22Rv1 (cell line): Measurements from ENCODE around the gene PPM1L.

Experiments used
- H3K27ac ChIP-seq: fragments of 450-650 bp; 2 replicates; pipeline ENCODE4 v1.5.1; 2017
- ZFX ChIP-seq: fragments of 450-650 bp; IDR thresholded peaks from 2 replicates; pipeline ENCODE4 v1.6.1; 2017; ENCODE audit warnings: antibody characterized with exemption, borderline replicate concordance
- TF ChIP-seq, protein P1 (sequence below): fragments of 450-650 bp; IDR thresholded peaks from 2 replicates; pipeline ENCODE4 v1.5.1; 2017; ENCODE audit warnings: mild to moderate bottlenecking

PPM1L gene

DNA sequence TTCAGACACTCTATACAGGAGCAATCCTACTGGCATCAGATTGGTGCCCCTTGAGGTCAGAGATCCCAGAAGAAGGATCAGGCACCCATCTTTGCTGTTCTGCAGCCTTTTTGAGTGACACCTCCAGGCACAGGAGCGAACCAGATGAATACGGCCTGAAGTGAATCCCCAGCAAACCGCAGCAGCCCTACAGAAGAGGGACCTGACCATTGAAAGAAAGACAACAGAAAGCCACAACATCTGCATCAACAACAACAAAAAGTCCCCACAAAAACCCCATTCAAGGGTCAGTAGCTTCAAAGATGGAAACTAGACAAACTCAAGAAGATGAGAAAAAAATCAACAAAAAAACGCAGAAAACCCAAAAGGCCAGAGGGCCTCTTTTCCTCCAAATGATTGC lies 130.4 kb downstream of the PPM1L start:
- no peak overlapping the region for H3K27ac ChIP-seq
- TF ChIP-seq, protein P1, sequence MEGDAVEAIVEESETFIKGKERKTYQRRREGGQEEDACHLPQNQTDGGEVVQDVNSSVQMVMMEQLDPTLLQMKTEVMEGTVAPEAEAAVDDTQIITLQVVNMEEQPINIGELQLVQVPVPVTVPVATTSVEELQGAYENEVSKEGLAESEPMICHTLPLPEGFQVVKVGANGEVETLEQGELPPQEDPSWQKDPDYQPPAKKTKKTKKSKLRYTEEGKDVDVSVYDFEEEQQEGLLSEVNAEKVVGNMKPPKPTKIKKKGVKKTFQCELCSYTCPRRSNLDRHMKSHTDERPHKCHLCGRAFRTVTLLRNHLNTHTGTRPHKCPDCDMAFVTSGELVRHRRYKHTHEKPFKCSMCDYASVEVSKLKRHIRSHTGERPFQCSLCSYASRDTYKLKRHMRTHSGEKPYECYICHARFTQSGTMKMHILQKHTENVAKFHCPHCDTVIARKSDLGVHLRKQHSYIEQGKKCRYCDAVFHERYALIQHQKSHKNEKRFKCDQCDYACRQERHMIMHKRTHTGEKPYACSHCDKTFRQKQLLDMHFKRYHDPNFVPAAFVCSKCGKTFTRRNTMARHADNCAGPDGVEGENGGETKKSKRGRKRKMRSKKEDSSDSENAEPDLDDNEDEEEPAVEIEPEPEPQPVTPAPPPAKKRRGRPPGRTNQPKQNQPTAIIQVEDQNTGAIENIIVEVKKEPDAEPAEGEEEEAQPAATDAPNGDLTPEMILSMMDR: no peak
- no peak for TF ChIP-seq ZFX

DNA sequence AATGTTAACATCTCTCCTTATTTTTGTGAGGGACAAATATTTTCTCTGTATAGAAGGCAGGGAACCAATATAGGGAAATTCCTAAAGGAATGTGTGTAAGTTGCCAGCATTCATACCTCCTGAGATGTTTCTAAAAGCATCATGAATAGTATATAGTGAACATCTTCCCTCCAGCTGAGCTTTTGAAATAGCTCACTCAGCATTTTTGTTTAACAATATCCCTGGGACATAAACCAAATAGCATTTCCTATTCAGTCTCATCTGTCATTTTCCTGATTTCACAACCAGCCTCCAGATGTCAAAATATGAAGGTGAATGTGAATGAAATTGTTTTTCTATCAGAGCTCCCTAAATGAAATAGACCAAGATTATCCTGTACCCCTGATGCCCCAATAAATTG lies 137.2 kb downstream of the PPM1L start:
- TF ChIP-seq, protein P1: no peak
- TF ChIP-seq ZFX: no peak
- H3K27ac ChIP-seq: no peak overlapping the region

DNA sequence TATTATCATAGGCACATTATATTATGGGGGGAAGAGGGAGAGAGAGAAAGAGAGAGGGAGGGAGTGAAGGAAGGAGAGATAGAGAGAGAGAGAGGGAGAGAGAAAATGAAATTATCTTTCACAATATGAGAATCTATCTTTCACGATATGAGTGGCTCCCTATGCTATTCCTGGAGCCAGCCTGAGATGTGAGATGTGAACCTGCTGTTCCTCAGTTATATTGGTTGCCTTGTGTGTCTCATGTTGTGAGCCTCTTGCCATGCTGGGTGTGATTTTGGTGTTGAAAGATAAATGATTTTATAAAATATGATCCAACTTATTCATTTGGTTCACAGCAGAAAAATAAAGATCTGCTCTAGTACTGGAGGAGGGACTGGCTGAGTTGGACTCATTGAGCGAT lies 148.7 kb downstream of the PPM1L start:
- H3K27ac ChIP-seq: no peak overlapping the region
- TF ChIP-seq, protein P1: no peak
- no peak for TF ChIP-seq ZFX

DNA sequence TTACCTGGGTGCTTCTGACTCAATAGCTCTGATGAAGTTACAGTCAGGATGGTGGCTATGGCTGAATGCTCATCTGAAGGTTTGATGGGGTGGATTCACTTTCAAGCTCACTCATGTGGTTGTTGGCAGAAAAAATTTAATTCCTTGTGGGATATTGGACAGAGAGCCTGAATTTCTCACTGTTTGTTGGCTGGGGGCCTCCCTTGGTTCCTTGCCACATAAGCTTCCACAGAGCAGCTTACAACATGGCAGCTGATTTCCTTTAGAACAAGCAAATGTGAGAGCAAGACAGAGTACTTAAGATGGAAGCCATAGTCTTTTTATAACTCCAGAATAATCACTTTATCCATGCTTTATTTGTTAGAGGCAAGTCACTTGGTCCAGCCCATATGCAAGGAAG lies 150.6 kb downstream of the PPM1L start:
- no peak overlapping the region for H3K27ac ChIP-seq
- TF ChIP-seq, protein P1: no peak
- TF ChIP-seq ZFX: no peak

DNA sequence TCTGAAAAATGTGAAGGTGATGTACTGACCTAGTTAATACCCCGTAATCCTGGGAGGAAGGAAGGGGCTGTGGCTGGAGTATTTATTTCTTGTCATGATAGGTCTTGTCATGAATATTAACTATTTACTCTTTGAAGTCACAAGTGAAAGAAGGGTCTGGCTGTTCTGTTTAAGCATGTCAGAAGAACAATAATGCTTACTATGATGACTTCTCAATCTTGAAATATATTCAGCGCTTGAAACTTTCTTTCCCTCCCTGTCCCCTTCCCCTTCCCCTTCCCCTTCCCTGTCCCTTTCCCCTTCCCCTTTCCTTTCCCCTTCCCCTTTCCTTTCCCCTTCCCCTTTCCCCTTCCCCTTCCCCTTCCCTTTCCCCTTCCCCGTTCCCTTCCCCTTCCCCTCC lies 153.9 kb downstream of the PPM1L start:
- H3K27ac ChIP-seq: no peak overlapping the region
- no peak for TF ChIP-seq ZFX
- TF ChIP-seq, protein P1: no peak

DNA sequence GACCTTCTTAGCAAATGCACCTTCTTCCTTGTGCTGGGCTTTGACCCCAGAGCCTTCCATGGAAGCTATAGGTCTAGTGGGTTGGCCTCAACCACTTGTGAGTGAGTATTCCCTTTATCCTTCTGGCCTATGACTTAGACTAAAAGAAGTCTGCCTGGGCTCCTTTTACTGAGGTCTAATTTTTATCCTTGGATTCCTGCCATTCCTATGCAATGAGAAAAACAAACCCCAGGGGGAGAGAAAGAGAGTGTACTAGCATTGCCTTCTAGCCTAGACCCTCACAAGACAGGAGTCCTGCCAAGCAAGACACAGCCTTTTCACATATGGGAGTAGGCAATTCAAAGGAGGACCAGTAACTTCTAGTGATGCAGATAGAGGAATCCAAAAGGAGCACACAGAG lies 155.4 kb downstream of the PPM1L start:
- TF ChIP-seq, protein P1: no peak
- no peak for TF ChIP-seq ZFX

DNA sequence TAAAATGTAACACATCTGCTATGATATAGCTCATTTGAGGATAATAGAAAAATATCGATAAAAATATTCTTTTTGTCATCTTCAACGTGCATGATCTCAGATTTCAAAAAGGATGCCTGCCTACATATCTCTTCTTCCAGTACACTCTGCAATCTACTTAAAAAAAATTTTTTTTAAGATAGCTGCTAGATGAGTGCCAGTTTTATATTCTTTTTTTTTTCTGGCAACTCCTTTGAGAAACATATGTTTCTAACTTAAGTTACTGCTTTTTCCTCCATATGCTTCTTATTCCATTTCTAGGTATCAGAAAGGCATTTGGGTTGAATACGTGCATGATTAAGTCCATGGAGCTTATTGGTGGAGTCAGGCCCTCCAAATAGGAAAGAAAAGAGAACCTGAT lies 160.4 kb downstream of the PPM1L start:
- H3K27ac ChIP-seq: no peak overlapping the region
- no peak for TF ChIP-seq ZFX
- TF ChIP-seq, protein P1: no peak

More for the DNA sequence above, 155.4 kb downstream of the PPM1L start:
- no peak overlapping the region for H3K27ac ChIP-seq
